GM23248 (cell line): ENCODE data around the gene KRTAP9-3.

ENCODE experiments used
- EZH2 ChIP-seq: fragments of 200-600 bp; sonication (generic); IDR thresholded peaks from 2 replicates; pipeline ENCODE4 v1.6.1; 2018; ENCODE audit warnings: antibody characterized with exemption, mild to moderate bottlenecking; ENCODE audit not compliant: insufficient read depth, poor library complexity, severe bottlenecking
- EZH2phosphoT487 ChIP-seq: fragments of 200-600 bp; sonication (generic); IDR thresholded peaks from 2 replicates; pipeline ENCODE4 v1.6.1; 2018; ENCODE audit warnings: antibody characterized with exemption, moderate library complexity, mild to moderate bottlenecking, low read depth; ENCODE audit not compliant: insufficient read depth

DNA sequence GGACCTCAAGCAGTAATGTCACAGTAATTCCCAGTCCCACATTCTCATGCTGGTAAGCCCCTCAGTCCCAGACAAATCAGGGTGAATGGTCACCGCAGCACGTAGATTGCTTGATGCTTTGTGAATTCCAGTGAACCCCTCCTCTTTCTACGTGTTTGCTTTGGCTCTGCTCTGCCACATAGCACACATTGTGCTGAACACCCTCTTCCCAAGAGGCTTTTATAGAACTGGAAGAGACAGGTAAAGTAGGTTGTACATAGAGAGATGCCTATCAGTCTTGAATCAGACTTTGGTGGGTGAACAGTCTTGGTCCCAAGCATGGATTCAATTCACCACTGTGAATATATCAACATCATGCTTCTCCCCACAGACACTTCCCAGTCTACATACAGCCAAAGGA, 32.4 kb downstream of the KRTAP9-3 start:
- TF ChIP-seq EZH2, result no peak
- TF ChIP-seq EZH2phosphoT487, result no peak
